GM19035 (cell line): ENCODE measurements around the gene SUMF2.
A peak's percentile ranks its signal among the peaks of the same experiment; 100 is the strongest.
"Not testable (repeated sequence)": the region's sequence is repeated elsewhere in the genome, so short reads cannot be mapped to it uniquely, and the experiment has no call there.

ENCODE experiments used
- ATAC-seq: cut with Tn5 transposase; IDR thresholded peaks from one replicate; pipeline ENCODE4 v1.9.1; 2021; ENCODE audit not compliant: unreplicated experiment

SUMF2 gene

GRCh38 chr7:56105508-56105907, 41.4 kb downstream of the SUMF2 start:
- no peak for ATAC-seq

GRCh38 chr7:56106108-56107073, 42.3 kb downstream of the SUMF2 start, which contains the start of gene CHCHD2:
TSS of gene CHCHD2 (minus strand) at chr7:56106476. CDS start at chr7:56106413, 63 bp downstream.
- ATAC-seq, result peak; percentile 99

- no peak for ATAC-seq
Measured at GRCh38 chr7:56107954-56108258, 43.8 kb downstream of the SUMF2 start.

GRCh38 chr7:56110611-56111010, 46.5 kb downstream of the SUMF2 start:
- ATAC-seq, result no peak

- not testable (repeated sequence) for ATAC-seq
Measured at GRCh38 chr7:56112244-56112643, 48.2 kb downstream of the SUMF2 start.

- no peak for ATAC-seq
Measured at GRCh38 chr7:56115852-56116538, 51.9 kb downstream of the SUMF2 start, which contains the start of gene NUPR2. TSS of gene NUPR2 (minus strand) at chr7:56116417. CDS start at chr7:56116314, 103 bp downstream.

- no peak for ATAC-seq
Measured at GRCh38 chr7:56121440-56121839, 57.4 kb downstream of the SUMF2 start.

GRCh38 chr7:56124981-56125380, 60.9 kb downstream of the SUMF2 start:
- no peak for ATAC-seq

GRCh38 chr7:56125831-56126230, 61.7 kb downstream of the SUMF2 start:
- ATAC-seq, result no peak

GRCh38 chr7:56127241-56127975, 63.3 kb downstream of the SUMF2 start:
- no peak for ATAC-seq
